ENCODE results near the gene CCDC71L. TPM values are rescaled to one million over a fixed set of nuclear protein-coding genes. Genes with fewer than 3 reads are reported as not detected.

The CCDC71L gene
- total RNA-seq, 1 donor from 2014 or later: 38.9 TPM

DNA sequence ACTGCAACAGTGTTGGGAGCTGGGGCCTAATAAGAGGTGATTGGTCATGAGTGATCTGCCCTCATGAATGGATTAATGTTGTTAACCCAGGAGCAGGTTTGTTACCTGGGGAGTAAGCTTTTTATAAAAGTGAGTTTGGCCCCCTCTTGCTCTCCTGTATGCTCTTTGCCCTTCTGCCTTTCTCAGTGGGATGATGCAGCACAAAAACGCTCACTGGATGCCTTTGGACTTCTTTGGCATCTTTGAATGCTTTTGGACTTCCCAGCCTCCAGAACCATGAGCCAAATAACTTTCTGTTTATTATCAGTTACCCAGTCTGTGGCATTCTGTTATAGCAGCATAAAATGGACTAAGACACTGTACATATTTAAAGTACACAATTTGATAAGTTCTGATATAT lies 48.5 kb downstream of the CCDC71L start:
- no peak for DNase-seq
- Mint-ChIP-seq H3K4me1 (ENCODE audit: low read depth, unreplicated experiment) (no peaks in the 10 kb centered on the region), H3K27me3 (ENCODE audit: unreplicated experiment) (no peaks in the 10 kb centered on the region), H3K9me3 (ENCODE audit: unreplicated experiment) (no peaks in the 10 kb centered on the region), H3K4me3 (ENCODE audit: unreplicated experiment) (no peak overlapping the region), H3K27ac (ENCODE audit: unreplicated experiment) (no peak overlapping the region), H3K36me3 (ENCODE audit: unreplicated experiment) (peaks cover 4% of the 10 kb centered on the region)
- TF ChIP-seq, protein P1, sequence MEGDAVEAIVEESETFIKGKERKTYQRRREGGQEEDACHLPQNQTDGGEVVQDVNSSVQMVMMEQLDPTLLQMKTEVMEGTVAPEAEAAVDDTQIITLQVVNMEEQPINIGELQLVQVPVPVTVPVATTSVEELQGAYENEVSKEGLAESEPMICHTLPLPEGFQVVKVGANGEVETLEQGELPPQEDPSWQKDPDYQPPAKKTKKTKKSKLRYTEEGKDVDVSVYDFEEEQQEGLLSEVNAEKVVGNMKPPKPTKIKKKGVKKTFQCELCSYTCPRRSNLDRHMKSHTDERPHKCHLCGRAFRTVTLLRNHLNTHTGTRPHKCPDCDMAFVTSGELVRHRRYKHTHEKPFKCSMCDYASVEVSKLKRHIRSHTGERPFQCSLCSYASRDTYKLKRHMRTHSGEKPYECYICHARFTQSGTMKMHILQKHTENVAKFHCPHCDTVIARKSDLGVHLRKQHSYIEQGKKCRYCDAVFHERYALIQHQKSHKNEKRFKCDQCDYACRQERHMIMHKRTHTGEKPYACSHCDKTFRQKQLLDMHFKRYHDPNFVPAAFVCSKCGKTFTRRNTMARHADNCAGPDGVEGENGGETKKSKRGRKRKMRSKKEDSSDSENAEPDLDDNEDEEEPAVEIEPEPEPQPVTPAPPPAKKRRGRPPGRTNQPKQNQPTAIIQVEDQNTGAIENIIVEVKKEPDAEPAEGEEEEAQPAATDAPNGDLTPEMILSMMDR (IDR thresholded peaks at IDR 0.05; ENCODE audit: partially characterized antibody, unreplicated experiment): no peak

DNA sequence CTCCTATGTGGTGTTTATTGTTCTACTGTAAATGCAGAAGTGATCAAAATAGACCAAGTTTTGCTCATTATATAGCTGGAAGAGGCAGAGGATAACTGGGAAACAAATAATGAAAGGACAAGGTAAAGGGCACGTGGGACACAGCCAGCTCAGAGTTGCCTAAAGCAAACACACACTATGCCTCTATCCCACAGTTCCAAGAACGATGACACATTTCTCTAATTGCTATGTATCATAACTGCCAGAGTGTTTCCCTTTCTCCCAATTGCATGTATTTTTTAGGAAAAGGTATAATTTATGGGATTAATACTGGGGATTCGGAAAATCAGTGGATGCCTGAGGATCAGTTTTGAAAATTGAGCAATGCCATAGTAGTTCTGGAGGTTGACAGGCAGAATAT lies 49.0 kb downstream of the CCDC71L start:
- H3K36me3 Mint-ChIP-seq (ENCODE audit: unreplicated experiment): peaks cover 4% of the 10 kb centered on the region
- no peak for DNase-seq
- TF ChIP-seq, protein P1 (IDR thresholded peaks at IDR 0.05; ENCODE audit: partially characterized antibody, unreplicated experiment): no peak
- no peaks in the 10 kb centered on the region for H3K4me1 Mint-ChIP-seq (ENCODE audit: low read depth, unreplicated experiment)
- no peak overlapping the region for H3K4me3 Mint-ChIP-seq (ENCODE audit: unreplicated experiment)
- H3K27me3 Mint-ChIP-seq (ENCODE audit: unreplicated experiment): no peaks in the 10 kb centered on the region
- H3K9me3 Mint-ChIP-seq (ENCODE audit: unreplicated experiment): no peaks in the 10 kb centered on the region
- H3K27ac Mint-ChIP-seq (ENCODE audit: unreplicated experiment): no peak overlapping the region

GRCh38 chr7:106610996-106611886 lies 49.7 kb downstream of the CCDC71L start:
- H3K4me1 Mint-ChIP-seq (ENCODE audit: low read depth, unreplicated experiment): no peaks in the 10 kb centered on the region
- H3K4me3 Mint-ChIP-seq (ENCODE audit: unreplicated experiment): no peak overlapping the region
- H3K36me3 Mint-ChIP-seq (ENCODE audit: unreplicated experiment): peaks cover 4% of the 10 kb centered on the region
- no peaks in the 10 kb centered on the region for H3K27me3 Mint-ChIP-seq (ENCODE audit: unreplicated experiment)
- no peak overlapping the region for H3K27ac Mint-ChIP-seq (ENCODE audit: unreplicated experiment)
- no peaks in the 10 kb centered on the region for H3K9me3 Mint-ChIP-seq (ENCODE audit: unreplicated experiment)
- TF ChIP-seq, protein P1 (IDR thresholded peaks at IDR 0.05; ENCODE audit: partially characterized antibody, unreplicated experiment): no peak
- no peak for DNase-seq

- no peaks in the 10 kb centered on the region for H3K9me3 Mint-ChIP-seq (ENCODE audit: unreplicated experiment)
- no peak for DNase-seq
- no peak overlapping the region for H3K4me3 Mint-ChIP-seq (ENCODE audit: unreplicated experiment)
- no peak overlapping the region for H3K27ac Mint-ChIP-seq (ENCODE audit: unreplicated experiment)
- peaks cover 4% of the 10 kb centered on the region for H3K36me3 Mint-ChIP-seq (ENCODE audit: unreplicated experiment)
- no peaks in the 10 kb centered on the region for H3K4me1 Mint-ChIP-seq (ENCODE audit: low read depth, unreplicated experiment)
- no peaks in the 10 kb centered on the region for H3K27me3 Mint-ChIP-seq (ENCODE audit: unreplicated experiment)
- TF ChIP-seq, protein P1 (IDR thresholded peaks at IDR 0.05; ENCODE audit: partially characterized antibody, unreplicated experiment): no peak
Observed at GRCh38 chr7:106609416-106609815, 51.5 kb downstream of the CCDC71L start.

- peaks cover 4% of the 10 kb centered on the region for H3K36me3 Mint-ChIP-seq (ENCODE audit: unreplicated experiment)
- H3K9me3 Mint-ChIP-seq (ENCODE audit: unreplicated experiment): no peaks in the 10 kb centered on the region
- no peaks in the 10 kb centered on the region for H3K27me3 Mint-ChIP-seq (ENCODE audit: unreplicated experiment)
- DNase-seq: no peak
- TF ChIP-seq, protein P1 (IDR thresholded peaks at IDR 0.05; ENCODE audit: partially characterized antibody, unreplicated experiment): no peak
- no peak overlapping the region for H3K27ac Mint-ChIP-seq (ENCODE audit: unreplicated experiment)
- H3K4me3 Mint-ChIP-seq (ENCODE audit: unreplicated experiment): no peak overlapping the region
- no peaks in the 10 kb centered on the region for H3K4me1 Mint-ChIP-seq (ENCODE audit: low read depth, unreplicated experiment)
Observed at GRCh38 chr7:106608661-106609060, 52.3 kb downstream of the CCDC71L start.

Data from glutamatergic neuron (in vitro differentiated cells).